ENCODE results near the gene POLE4. TPM values are rescaled to one million over a fixed set of nuclear protein-coding genes. Genes with fewer than 3 reads are reported as not detected.

The POLE4 gene
- total RNA-seq, 1 donor: 27.4 TPM

DNA sequence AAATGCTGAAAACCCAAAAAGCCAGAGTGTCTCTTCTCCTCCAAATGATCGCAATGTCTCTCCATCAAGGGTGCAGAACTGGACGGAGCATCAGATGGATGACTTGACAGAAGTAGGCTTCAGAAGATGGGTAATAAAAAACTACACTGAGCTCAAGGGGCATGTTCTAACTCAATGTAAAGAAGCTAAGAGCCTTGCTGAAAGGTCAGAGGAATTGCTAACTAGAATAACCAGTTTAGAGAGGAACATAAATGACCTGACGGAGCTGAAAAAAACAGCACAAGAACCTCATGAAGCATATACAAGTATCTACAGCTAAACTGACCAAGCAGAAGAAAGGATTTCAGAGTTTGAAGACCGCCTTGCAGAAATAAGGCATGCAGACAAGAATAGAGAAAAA is 9.7 kb upstream of the POLE4 start:
- H3K4me3 ChIP-seq (ENCODE audit: low read depth, low read length): no peak overlapping the region
- no peak for DNase-seq (ENCODE audit: low read depth)
- TF ChIP-seq, protein P1, sequence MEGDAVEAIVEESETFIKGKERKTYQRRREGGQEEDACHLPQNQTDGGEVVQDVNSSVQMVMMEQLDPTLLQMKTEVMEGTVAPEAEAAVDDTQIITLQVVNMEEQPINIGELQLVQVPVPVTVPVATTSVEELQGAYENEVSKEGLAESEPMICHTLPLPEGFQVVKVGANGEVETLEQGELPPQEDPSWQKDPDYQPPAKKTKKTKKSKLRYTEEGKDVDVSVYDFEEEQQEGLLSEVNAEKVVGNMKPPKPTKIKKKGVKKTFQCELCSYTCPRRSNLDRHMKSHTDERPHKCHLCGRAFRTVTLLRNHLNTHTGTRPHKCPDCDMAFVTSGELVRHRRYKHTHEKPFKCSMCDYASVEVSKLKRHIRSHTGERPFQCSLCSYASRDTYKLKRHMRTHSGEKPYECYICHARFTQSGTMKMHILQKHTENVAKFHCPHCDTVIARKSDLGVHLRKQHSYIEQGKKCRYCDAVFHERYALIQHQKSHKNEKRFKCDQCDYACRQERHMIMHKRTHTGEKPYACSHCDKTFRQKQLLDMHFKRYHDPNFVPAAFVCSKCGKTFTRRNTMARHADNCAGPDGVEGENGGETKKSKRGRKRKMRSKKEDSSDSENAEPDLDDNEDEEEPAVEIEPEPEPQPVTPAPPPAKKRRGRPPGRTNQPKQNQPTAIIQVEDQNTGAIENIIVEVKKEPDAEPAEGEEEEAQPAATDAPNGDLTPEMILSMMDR (IDR thresholded peaks at IDR 0.05; ENCODE audit: insufficient read depth, low read length): no peak

DNA sequence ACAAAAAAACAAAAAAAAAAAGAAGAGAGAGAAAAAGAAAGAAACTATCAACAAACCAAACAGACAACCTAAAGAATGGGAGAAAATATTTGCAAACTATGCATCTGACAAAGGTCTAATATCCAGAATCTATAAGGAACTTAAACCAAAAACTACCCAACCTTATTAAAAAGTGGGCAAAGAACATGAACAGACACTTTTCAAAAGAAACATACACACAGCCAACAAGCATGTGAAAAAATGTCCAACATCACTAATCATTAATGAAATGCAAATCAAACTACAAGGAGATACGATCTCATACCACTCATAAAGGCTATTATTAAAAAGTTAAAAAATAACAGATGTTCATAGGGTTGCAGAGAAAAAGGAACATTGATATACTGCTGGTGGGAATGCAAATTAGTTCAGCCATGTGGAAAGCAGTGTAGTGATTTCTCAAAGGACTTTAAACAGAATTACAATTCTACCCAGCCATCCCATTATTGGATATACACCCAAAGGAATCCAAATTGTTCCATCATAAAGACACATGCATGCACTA is 7.2 kb upstream of the POLE4 start:
- TF ChIP-seq, protein P1 (IDR thresholded peaks at IDR 0.05; ENCODE audit: insufficient read depth, low read length): no peak
- no peak for DNase-seq (ENCODE audit: low read depth)

DNA sequence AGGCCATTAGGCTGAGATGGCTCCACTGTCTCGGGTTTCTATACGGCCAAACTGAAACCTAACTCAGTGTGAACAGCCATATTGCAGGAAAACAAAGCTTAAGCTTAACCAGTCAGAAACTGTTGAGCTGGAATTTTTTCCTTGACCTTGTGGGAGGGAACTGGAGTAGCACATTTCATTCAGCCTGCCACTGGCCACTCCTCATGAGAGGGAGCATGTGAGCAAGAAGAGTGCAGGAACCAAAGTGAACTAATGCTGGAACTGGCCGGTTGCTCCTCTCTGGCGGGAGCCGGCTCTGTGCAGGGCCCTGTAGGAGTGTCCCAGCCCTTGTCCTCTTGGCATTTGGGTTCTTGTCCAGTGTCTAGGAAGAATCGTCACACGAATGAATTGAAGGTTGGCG is 5.9 kb upstream of the POLE4 start:
- H3K4me3 ChIP-seq (ENCODE audit: low read depth, low read length): no peak overlapping the region
- TF ChIP-seq, protein P1 (IDR thresholded peaks at IDR 0.05; ENCODE audit: insufficient read depth, low read length): no peak
- DNase-seq (ENCODE audit: low read depth): no peak

More for the DNA sequence above, 7.2 kb upstream of the POLE4 start:
- H3K4me3 ChIP-seq (ENCODE audit: low read depth, low read length): no peak overlapping the region

DNA sequence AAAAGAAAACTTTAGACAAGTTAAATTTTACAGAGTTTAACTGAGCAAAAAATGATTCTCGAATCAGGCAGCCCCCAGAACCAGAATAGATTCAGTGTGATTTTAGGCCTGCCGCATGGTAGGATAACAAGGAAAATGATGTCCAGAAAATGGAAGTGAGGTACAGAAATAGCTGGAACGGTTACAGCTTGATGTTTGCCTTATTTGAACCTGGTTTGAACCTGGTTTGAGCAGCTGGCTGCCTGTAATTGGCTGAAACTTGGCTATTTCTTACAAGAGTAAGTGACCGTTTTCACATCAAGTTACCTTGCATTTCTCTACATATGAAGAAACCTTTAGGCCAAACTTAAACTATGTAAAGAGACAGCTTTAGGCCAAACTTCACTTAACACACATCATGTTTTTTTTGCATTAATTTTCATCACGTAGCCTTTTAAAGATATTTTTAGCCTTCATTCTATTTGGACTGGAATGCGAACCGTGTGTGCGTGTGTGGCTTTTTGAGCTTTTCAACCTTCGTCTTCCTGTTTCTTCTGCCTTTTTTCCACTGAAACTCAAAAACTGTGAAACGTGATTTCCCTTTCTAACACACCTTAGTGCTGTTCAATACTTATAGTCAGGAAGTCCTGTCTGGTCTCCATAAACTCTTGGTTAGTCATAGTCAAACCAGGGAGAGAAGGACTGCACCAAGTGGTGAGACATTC is 4.5 kb upstream of the POLE4 start:
- H3K4me3 ChIP-seq (ENCODE audit: low read depth, low read length): no peak overlapping the region
- TF ChIP-seq, protein P1 (IDR thresholded peaks at IDR 0.05; ENCODE audit: insufficient read depth, low read length): no peak
- peak; percentile 1 for DNase-seq (ENCODE audit: low read depth)

DNA sequence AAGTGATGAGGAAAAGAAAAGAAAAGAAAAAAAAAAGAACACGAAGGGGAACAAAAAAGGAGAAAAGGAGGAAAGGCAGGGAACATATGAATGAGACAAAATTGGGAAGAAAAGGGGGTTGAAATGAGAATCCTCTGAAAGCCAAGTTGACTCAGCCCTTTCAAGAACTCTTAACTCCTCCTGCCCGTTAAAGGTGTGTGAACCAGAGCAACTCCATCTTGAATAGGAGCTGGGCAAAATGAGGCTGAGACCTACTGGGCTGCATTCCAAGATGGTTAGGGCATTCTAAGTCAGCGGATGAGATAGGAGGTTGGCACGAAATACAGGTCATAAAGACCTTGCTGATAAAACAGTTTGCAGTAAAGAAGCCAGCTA is 4.0 kb upstream of the POLE4 start:
- no peak overlapping the region for H3K4me3 ChIP-seq (ENCODE audit: low read depth, low read length)
- DNase-seq (ENCODE audit: low read depth): no peak
- TF ChIP-seq, protein P1 (IDR thresholded peaks at IDR 0.05; ENCODE audit: insufficient read depth, low read length): no peak

DNA sequence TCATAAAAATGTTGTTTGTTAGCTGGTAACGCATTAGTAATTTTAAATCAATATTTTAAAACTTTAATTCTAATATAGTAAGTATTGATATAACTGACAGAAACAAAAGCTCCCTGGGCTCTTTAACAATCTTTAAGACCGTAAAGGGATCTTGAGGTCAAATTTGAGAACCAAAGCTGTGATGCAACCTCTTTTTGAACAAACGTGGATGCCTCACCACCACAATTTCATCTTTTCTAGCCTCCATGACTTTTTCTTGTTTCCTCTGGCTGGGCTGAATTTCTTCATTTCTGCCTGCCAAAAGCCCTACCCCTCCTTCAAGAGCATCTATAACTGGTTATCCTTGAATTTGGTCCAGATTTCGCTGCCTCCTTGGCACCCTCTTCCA is 563 bp upstream of the POLE4 start:
- TF ChIP-seq, protein P1 (IDR thresholded peaks at IDR 0.05; ENCODE audit: insufficient read depth, low read length): no peak
- no peak for DNase-seq (ENCODE audit: low read depth)
- peak overlapping the region; percentile 80 for H3K4me3 ChIP-seq (ENCODE audit: low read depth, low read length)

All from fibroblast of the aortic adventitia (primary cell).